Measurements from ENCODE around the gene FILIP1. TPM values are rescaled to one million over a fixed set of nuclear protein-coding genes. Genes with fewer than 3 reads are reported as not detected.
A peak's percentile ranks its signal among the peaks of the same experiment; 100 is the strongest.

FILIP1 gene
- polyA plus RNA-seq, 1 experiment: 0.44 TPM

DNA sequence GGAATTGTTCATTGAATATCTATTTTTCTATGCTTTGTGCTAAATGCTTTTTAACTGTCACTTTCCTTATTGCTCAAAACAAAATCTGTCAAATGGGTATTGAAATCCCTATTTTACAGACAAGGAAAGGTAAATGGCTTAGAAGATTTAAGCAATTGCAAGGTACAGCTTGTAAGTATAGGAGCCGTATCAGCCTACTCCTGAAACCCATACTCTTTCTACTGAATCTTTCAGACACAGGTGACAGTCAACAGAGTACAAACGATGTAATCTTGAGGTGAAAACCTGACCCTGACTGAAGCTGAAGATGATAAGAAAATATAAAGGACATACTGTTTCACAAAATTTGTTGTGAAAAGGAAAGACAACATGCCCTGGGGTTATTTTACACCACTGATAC is 243.0 kb downstream of the FILIP1 start:
- POLR2A ChIA-PET: no interaction called here
- no peak for DNase-seq (ENCODE audit: low read depth)
- no peak for TF ChIP-seq CTCF (IDR thresholded peaks at IDR 0.05; ENCODE audit: insufficient read depth, low read depth, low read length)

GRCh38 chr6:75249837-75250236 is 243.8 kb downstream of the FILIP1 start:
- H3K36me3 ChIP-seq (ENCODE audit: control insufficient read depth, insufficient read depth, low read length): peaks cover 2% of the 10 kb centered on the region; the same call in 1 of the 2 replicates
- CTCF ChIA-PET: interaction anchor here (0.6 to 1.6 kb wide), 3 partner anchors 16 to 1788 kb away, joined by 3 to 4 read pairs (median 3); partner anchors contain the start of gene MTO1
- no peak for DNase-seq (ENCODE audit: low read depth)
- no peak overlapping the region for H3K4me3 ChIP-seq (ENCODE audit: low read depth, low read length)
- TF ChIP-seq CTCF (IDR thresholded peaks at IDR 0.05; ENCODE audit: insufficient read depth, low read depth, low read length): no peak
- no peaks in the 10 kb centered on the region for H3K27me3 ChIP-seq (ENCODE audit: control insufficient read depth, insufficient read depth, low read length)
- POLR2A ChIA-PET: no interaction called here

More for the DNA sequence above, 243.0 kb downstream of the FILIP1 start:
- CTCF ChIA-PET: interaction anchor here (0.8 to 1.6 kb wide), 2 partner anchors 13 to 15 kb away, joined by 3 to 4 read pairs; no protein-coding TSS in a partner anchor
- Histone ChIP-seq H3K4me3 (ENCODE audit: low read depth, low read length) (no peak overlapping the region), H3K27me3 (ENCODE audit: control insufficient read depth, insufficient read depth, low read length) (no peaks in the 10 kb centered on the region), H3K36me3 (ENCODE audit: control insufficient read depth, insufficient read depth, low read length) (peaks cover 2% of the 10 kb centered on the region; the same call in 1 of the 2 replicates)

DNA sequence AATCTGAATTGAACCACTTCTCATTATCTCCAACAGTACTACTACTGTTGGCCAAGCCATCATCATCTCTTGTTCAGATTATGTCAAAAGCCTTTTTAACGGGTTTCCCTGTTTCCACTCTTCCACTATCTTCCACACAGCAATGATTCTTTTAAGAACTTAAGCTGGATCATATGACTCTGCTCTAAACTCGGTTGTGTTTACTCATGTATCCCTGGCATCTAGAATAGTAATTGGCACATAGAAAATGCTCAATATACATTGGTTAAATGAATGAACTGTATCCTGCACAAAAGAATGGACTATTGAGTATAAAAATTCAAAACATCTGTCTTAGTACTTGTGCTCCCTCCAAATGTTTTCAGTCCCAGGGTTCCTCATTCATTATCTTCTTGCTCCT is 247.2 kb downstream of the FILIP1 start:
- ChIA-PET POLR2A (no interaction called here), CTCF (no interaction called here)
- no peak for DNase-seq (ENCODE audit: low read depth)
- TF ChIP-seq CTCF (IDR thresholded peaks at IDR 0.05; ENCODE audit: insufficient read depth, low read depth, low read length): no peak
- no peaks in the 10 kb centered on the region for H3K27me3 ChIP-seq (ENCODE audit: control insufficient read depth, insufficient read depth, low read length)
- H3K4me3 ChIP-seq (ENCODE audit: low read depth, low read length): no peak overlapping the region
- H3K36me3 ChIP-seq (ENCODE audit: control insufficient read depth, insufficient read depth, low read length): no peaks in the 10 kb centered on the region

DNA sequence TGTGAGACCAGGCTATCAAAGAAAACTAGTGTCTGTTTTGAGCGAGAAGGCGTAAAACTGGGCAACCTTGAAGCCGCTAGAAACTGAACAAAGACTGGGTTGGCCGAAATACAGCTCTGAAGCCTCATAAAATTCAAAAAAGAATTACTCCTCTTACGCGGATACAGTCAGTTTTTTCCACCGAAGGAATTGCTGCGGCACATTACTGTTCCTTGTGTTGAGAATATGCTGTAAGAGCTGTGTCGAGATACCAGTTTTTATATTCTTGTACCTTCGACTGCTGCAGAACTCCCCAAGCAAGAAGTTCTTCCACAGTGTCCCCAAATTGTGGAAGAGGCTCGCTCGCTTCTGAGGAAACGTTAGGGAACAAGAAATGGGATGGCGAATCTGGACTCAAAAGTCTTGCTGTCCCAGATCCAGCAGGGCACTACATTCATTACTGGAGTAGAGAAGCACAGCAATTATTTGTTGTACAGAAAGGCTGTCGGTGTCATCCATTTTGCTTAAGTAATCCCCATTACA is 249.5 kb downstream of the FILIP1 start:
- ChIA-PET CTCF (interaction anchor here (1.0 to 1.3 kb wide), 7 partner anchors 9 to 367 kb away, joined by 3 to 4 read pairs (median 3); no protein-coding TSS in a partner anchor), POLR2A (interaction anchor here (0.6 to 0.7 kb wide), 2 partner anchors 24 to 1371 kb away, joined by 3 to 4 read pairs; no protein-coding TSS in a partner anchor)
- TF ChIP-seq CTCF (IDR thresholded peaks at IDR 0.05; ENCODE audit: insufficient read depth, low read depth, low read length): no peak
- no peak for DNase-seq (ENCODE audit: low read depth)
- Histone ChIP-seq H3K27me3 (ENCODE audit: control insufficient read depth, insufficient read depth, low read length) (no peaks in the 10 kb centered on the region), H3K36me3 (ENCODE audit: control insufficient read depth, insufficient read depth, low read length) (peaks cover under 1% of the 10 kb centered on the region; the same call in 1 of the 2 replicates), H3K4me3 (ENCODE audit: low read depth, low read length) (peak overlapping the region; percentile 68)

DNA sequence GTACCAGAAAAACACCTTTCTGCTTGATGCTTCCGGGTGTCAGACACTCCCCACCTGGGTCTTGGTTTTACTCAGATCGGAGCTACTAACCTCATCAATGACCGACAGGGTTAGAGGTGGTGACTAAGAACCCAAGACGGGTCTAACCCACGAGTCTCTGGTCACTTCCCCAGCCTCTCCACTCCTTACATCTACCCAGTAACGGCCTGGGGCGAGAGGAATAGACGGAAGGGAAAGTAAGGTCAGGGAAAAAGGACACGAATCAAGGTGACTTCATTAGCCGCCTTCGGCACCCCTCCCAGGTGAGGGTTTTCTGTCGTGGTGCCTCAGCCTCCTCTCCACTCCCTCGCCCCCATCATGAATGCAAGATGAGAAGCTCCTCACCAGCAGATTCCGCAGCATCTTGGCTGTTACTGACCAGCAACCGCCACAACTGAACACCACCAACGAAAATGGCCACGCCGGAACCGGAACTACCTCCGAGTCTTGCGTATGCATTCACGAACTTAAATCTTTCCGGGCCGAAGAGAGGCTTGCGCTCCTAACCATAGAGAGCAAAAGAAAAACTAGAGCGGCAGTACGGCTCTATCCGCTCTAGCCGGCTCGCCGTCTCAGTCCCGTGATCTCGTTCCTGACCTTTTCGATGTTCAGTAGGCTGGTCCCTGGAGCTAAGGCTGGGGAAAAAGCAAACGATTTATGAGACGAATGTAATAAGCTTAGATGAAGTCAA is 250.1 kb downstream of the FILIP1 start, which contains the start of gene COX7A2:
COX7A2 (minus strand) TSS at position 469 of the 730 bp plus-strand sequence; CDS start at position 402, 67 bp downstream.
- CTCF ChIA-PET: interaction anchor here (0.9 to 1.3 kb wide), 8 partner anchors 10 to 368 kb away, joined by 3 to 4 read pairs (median 3); no protein-coding TSS in a partner anchor
- POLR2A ChIA-PET: interaction anchor here (0.6 to 0.7 kb wide), 2 partner anchors 25 to 1370 kb away, joined by 3 to 4 read pairs; no protein-coding TSS in a partner anchor

More for the DNA sequence above, 250.1 kb downstream of the FILIP1 start, which contains the start of gene COX7A2:
- peak; percentile 96 for DNase-seq (ENCODE audit: low read depth)
- TF ChIP-seq CTCF (IDR thresholded peaks at IDR 0.05; ENCODE audit: insufficient read depth, low read depth, low read length): no peak
- Histone ChIP-seq H3K27me3 (ENCODE audit: control insufficient read depth, insufficient read depth, low read length) (no peaks in the 10 kb centered on the region), H3K36me3 (ENCODE audit: control insufficient read depth, insufficient read depth, low read length) (peaks cover 4% of the 10 kb centered on the region), H3K4me3 (ENCODE audit: low read depth, low read length) (peak within 1 kb of the TSS; percentile 68)
